Inferior parietal cortex (tissue), 1 donor: ENCODE measurements around the gene CCRL2.
"Not testable (repeated sequence)": the region's sequence is repeated elsewhere in the genome, so short reads cannot be mapped to it uniquely, and the experiment has no call there.

ENCODE experiments used
- DNase-seq: peaks from one replicate; pipeline ENCODE4 v3.0.0-alpha.2; 2016; ENCODE audit errors: extremely low spot score

CCRL2 gene

GRCh38 chr3:46405301-46406019 is 1.6 kb upstream of the CCRL2 start:
- no peak for DNase-seq

GRCh38 chr3:46406443-46406787 is 644 bp upstream of the CCRL2 start:
- no peak for DNase-seq

GRCh38 chr3:46407970-46408369 is 911 bp downstream of the CCRL2 start:
- DNase-seq: no peak

GRCh38 chr3:46408853-46409252 is 1.8 kb downstream of the CCRL2 start:
- no peak for DNase-seq

GRCh38 chr3:46409739-46410489 is 2.9 kb downstream of the CCRL2 start:
- no peak for DNase-seq

GRCh38 chr3:46410669-46411068 is 3.6 kb downstream of the CCRL2 start:
- no peak for DNase-seq

- no peak for DNase-seq
Measured at GRCh38 chr3:46411271-46411670, 4.2 kb downstream of the CCRL2 start.

- no peak for DNase-seq
Measured at GRCh38 chr3:46412786-46413298, 5.8 kb downstream of the CCRL2 start.

- DNase-seq: no peak
Measured at GRCh38 chr3:46413951-46414350, 6.9 kb downstream of the CCRL2 start.

- DNase-seq: no peak
Measured at GRCh38 chr3:46414739-46415138, 7.7 kb downstream of the CCRL2 start.

- no peak for DNase-seq
Measured at GRCh38 chr3:46416125-46416810, 9.2 kb downstream of the CCRL2 start.

GRCh38 chr3:46416811-46417510 is 9.9 kb downstream of the CCRL2 start:
- DNase-seq: no peak

- no peak for DNase-seq
Measured at GRCh38 chr3:46417841-46418611, 11.0 kb downstream of the CCRL2 start.

GRCh38 chr3:46419816-46420215 is 12.8 kb downstream of the CCRL2 start:
- no peak for DNase-seq

GRCh38 chr3:46420931-46421330 is 13.9 kb downstream of the CCRL2 start:
- no peak for DNase-seq

- DNase-seq: no peak
Measured at GRCh38 chr3:46422617-46423016, 15.6 kb downstream of the CCRL2 start.

- no peak for DNase-seq
Measured at GRCh38 chr3:46423588-46423987, 16.5 kb downstream of the CCRL2 start.

GRCh38 chr3:46426476-46426875 is 19.4 kb downstream of the CCRL2 start:
- not testable (repeated sequence) for DNase-seq

GRCh38 chr3:46427404-46427803 is 20.3 kb downstream of the CCRL2 start:
- not testable (repeated sequence) for DNase-seq

GRCh38 chr3:46427916-46428833 is 21.1 kb downstream of the CCRL2 start:
- no peak for DNase-seq
